HEK293 (cell line): ENCODE measurements around the gene ACAP2.

Experiments used
- CTCF ChIA-PET: fragments of 350-600 bp; formaldehyde crosslinking; extraction: SDS; loops from one replicate; lab custom pipeline; 2021; ENCODE audit warnings: antibody characterized with exemption; lab: Yijun Ruan, JAX
- POLR2A ChIA-PET: fragments of 300-600 bp; formaldehyde crosslinking; extraction: SDS; loops from one replicate; lab custom pipeline; 2020; ENCODE audit warnings: antibody characterized with exemption, inconsistent platforms; lab: Yijun Ruan, JAX
- H3K27ac ChIP-seq: fragments of 200-500 bp; sonication (Bioruptor generic); 2 replicates; pipeline ENCODE4 v1.5.1; 2014; ENCODE audit warnings: low read depth, low read length, control low read depth, inconsistent platforms; ENCODE audit errors: extremely low read depth
- H3K36me3 ChIP-seq, 2 experiments: fragments of 200-500 bp in 1 of 2; sonication (Bioruptor generic) in 1 of 2; 1 replicate in 1 of 2; 2 replicates in 1 of 2; pipeline ENCODE4 v1.5.1; 2014 to 2017; ENCODE audit warnings: inconsistent platforms in 2 of 2, low read length in 2 of 2; ENCODE audit not compliant: control insufficient read depth in 2 of 2, insufficient read depth in 1 of 2
- H3K4me1 ChIP-seq: fragments of 200-500 bp; sonication (Bioruptor generic); 2 replicates; pipeline ENCODE4 v1.5.1; 2014; ENCODE audit warnings: mild to moderate bottlenecking, low read length, inconsistent platforms; ENCODE audit not compliant: control insufficient read depth, insufficient read depth
- H3K4me3 ChIP-seq: 2 replicates; pipeline ENCODE4 v1.5.1; 2011; ENCODE audit warnings: low read depth, mild to moderate bottlenecking, control low read depth, low read length, moderate library complexity
- H3K9me3 ChIP-seq: fragments of 200-500 bp; sonication (Bioruptor generic); 2 replicates; pipeline ENCODE4 v1.5.1; 2014; ENCODE audit warnings: low read depth, low read length, inconsistent platforms; ENCODE audit not compliant: control insufficient read depth, insufficient read depth
- AEBP2 ChIP-seq: fragments of 450-650 bp; formaldehyde crosslinking; IDR thresholded peaks from 2 replicates; pipeline ENCODE4 v1.5.1; 2016; ENCODE audit warnings: missing biosample characterization, missing genetic modification characterization, borderline replicate concordance
- GLIS2 ChIP-seq: fragments of 450-650 bp; formaldehyde crosslinking; IDR thresholded peaks from 2 replicates; pipeline ENCODE4 v1.5.1; 2016; ENCODE audit warnings: missing biosample characterization, missing genetic modification characterization
- HOXC10 ChIP-seq: sonication (generic); formaldehyde crosslinking; IDR thresholded peaks from 2 replicates; pipeline ENCODE4 v1.8.1; 2023; ENCODE audit warnings: mild to moderate bottlenecking, missing genetic modification reagents
- OSR2 ChIP-seq: fragments of 450-650 bp; formaldehyde crosslinking; IDR thresholded peaks from 2 replicates; pipeline ENCODE4 v1.5.1; 2016; ENCODE audit warnings: missing biosample characterization, missing genetic modification characterization
- REPIN1 ChIP-seq: fragments of 450-650 bp; formaldehyde crosslinking; IDR thresholded peaks from 2 replicates; pipeline ENCODE4 v1.5.1; 2017; ENCODE audit warnings: missing biosample characterization, missing genetic modification characterization, low read depth
- TRIM28 ChIP-seq: IDR thresholded peaks from 2 replicates; pipeline ENCODE4 v1.6.1; 2011; ENCODE audit warnings: low read length, control low read depth, borderline replicate concordance
- ZBTB10 ChIP-seq: fragments of 450-650 bp; formaldehyde crosslinking; IDR thresholded peaks from 2 replicates; pipeline ENCODE4 v1.5.1; 2016; ENCODE audit warnings: missing biosample characterization, missing genetic modification characterization
- ZFHX2 ChIP-seq: fragments of 450-650 bp; formaldehyde crosslinking; conservative IDR thresholded peaks from 2 replicates; pipeline ENCODE4 v1.5.1; 2016; ENCODE audit warnings: missing biosample characterization, missing genetic modification characterization
- ZFP69B ChIP-seq: fragments of 450-650 bp; formaldehyde crosslinking; IDR thresholded peaks from 2 replicates; pipeline ENCODE4 v1.5.1; 2016; ENCODE audit warnings: missing biosample characterization, missing genetic modification characterization
- ZNF112 ChIP-seq: fragments of 450-650 bp; formaldehyde crosslinking; IDR thresholded peaks from 2 replicates; pipeline ENCODE4 v1.5.0; 2017; ENCODE audit warnings: missing biosample characterization, missing genetic modification characterization
- ZNF138 ChIP-seq: fragments of 450-650 bp; formaldehyde crosslinking; IDR thresholded peaks from 2 replicates; pipeline ENCODE4 v1.5.1; 2016; ENCODE audit warnings: missing biosample characterization, missing genetic modification characterization, borderline replicate concordance
- ZNF184 ChIP-seq: fragments of 450-650 bp; IDR thresholded peaks from 2 replicates; pipeline ENCODE4 v1.5.1; 2018; ENCODE audit warnings: missing biosample characterization, mild to moderate bottlenecking, missing genetic modification characterization
- ZNF221 ChIP-seq: fragments of 450-650 bp; formaldehyde crosslinking; IDR thresholded peaks from 2 replicates; pipeline ENCODE4 v1.5.1; 2017; ENCODE audit warnings: missing biosample characterization, missing genetic modification characterization, borderline replicate concordance
- ZNF280C ChIP-seq: fragments of 450-650 bp; formaldehyde crosslinking; IDR thresholded peaks from 2 replicates; pipeline ENCODE4 v1.5.1; 2016; ENCODE audit warnings: missing biosample characterization, missing genetic modification characterization
- ZNF292 ChIP-seq: fragments of 450-650 bp; formaldehyde crosslinking; IDR thresholded peaks from 2 replicates; pipeline ENCODE4 v1.5.1; 2016; ENCODE audit warnings: low read depth, missing biosample characterization, missing genetic modification characterization, borderline replicate concordance
- ZNF404 ChIP-seq: fragments of 450-650 bp; formaldehyde crosslinking; IDR thresholded peaks from 2 replicates; pipeline ENCODE4 v1.5.1; 2017; ENCODE audit warnings: missing biosample characterization, missing genetic modification characterization
- ZNF48 ChIP-seq: fragments of 450-650 bp; formaldehyde crosslinking; IDR thresholded peaks from 2 replicates; pipeline ENCODE4 v1.5.1; 2016; ENCODE audit warnings: missing biosample characterization, missing genetic modification characterization
- ZNF501 ChIP-seq: fragments of 450-650 bp; formaldehyde crosslinking; IDR thresholded peaks from 2 replicates; pipeline ENCODE4 v1.5.1; 2016; ENCODE audit warnings: missing biosample characterization, missing genetic modification characterization
- ZNF558 ChIP-seq: fragments of 450-650 bp; formaldehyde crosslinking; IDR thresholded peaks from 2 replicates; pipeline ENCODE4 v1.5.1; 2016; ENCODE audit warnings: missing biosample characterization, missing genetic modification characterization
- ZNF561 ChIP-seq: fragments of 450-650 bp; IDR thresholded peaks from 2 replicates; pipeline ENCODE4 v1.5.1; 2018; ENCODE audit warnings: missing biosample characterization, missing genetic modification characterization, borderline replicate concordance
- ZNF580 ChIP-seq: fragments of 450-650 bp; formaldehyde crosslinking; IDR thresholded peaks from 2 replicates; pipeline ENCODE4 v1.5.1; 2016; ENCODE audit warnings: missing biosample characterization, missing genetic modification characterization
- ZNF600 ChIP-seq: fragments of 450-650 bp; formaldehyde crosslinking; IDR thresholded peaks from 2 replicates; pipeline ENCODE4 v1.5.1; 2016; ENCODE audit warnings: missing biosample characterization, missing genetic modification characterization
- ZNF624 ChIP-seq: fragments of 450-650 bp; formaldehyde crosslinking; IDR thresholded peaks from 2 replicates; pipeline ENCODE4 v1.5.1; 2017; ENCODE audit warnings: missing biosample characterization, missing genetic modification characterization
- ZNF830 ChIP-seq: fragments of 450-650 bp; IDR thresholded peaks from 2 replicates; pipeline ENCODE4 v1.5.0; 2018; ENCODE audit warnings: missing biosample characterization, missing genetic modification characterization, low read depth, mild to moderate bottlenecking, moderate library complexity
- ZNF837 ChIP-seq: fragments of 450-650 bp; formaldehyde crosslinking; IDR thresholded peaks from 2 replicates; pipeline ENCODE4 v1.5.1; 2016; ENCODE audit warnings: missing biosample characterization, missing genetic modification characterization
- ZSCAN23 ChIP-seq: fragments of 450-650 bp; formaldehyde crosslinking; IDR thresholded peaks from 2 replicates; pipeline ENCODE4 v1.5.1; 2016; ENCODE audit warnings: missing biosample characterization, missing genetic modification characterization
- ZSCAN30 ChIP-seq: fragments of 450-650 bp; IDR thresholded peaks from 2 replicates; pipeline ENCODE4 v1.5.1; 2018; ENCODE audit warnings: missing biosample characterization, mild to moderate bottlenecking, missing genetic modification characterization, moderate library complexity

Gene ACAP2

GRCh38 chr3:195247086-195247862 is 195.5 kb downstream of the ACAP2 start (continued):
- TF ChIP-seq ZNF837 (tag by site-specific recombination) (no peak), ZSCAN30 (tag by site-specific recombination) (no peak), REPIN1 (tag by site-specific recombination) (no peak)

GRCh38 chr3:195246581-195246995 is 196.2 kb downstream of the ACAP2 start:
- Histone ChIP-seq H3K9me3 (no peaks in the 10 kb centered on the region), H3K4me1 (no peaks in the 10 kb centered on the region), H3K27ac (no peak overlapping the region), H3K36me3 (peaks cover 0 to 3% of the 10 kb centered on the region in 2 experiments; a peak in 1 of 3 replicates), H3K4me3 (no peak overlapping the region)
- ChIA-PET CTCF (no interaction called here), POLR2A (no interaction called here)
- no peak for TF ChIP-seq ZNF221
- no peak for TF ChIP-seq ZNF580 (tag by site-specific recombination)
- TF ChIP-seq ZNF404 (tag by site-specific recombination) = no peak
- no peak for TF ChIP-seq ZNF48 (tag by site-specific recombination)
- no peak for TF ChIP-seq ZFP69B (tag by site-specific recombination)
- TF ChIP-seq ZNF280C = no peak
- no peak for TF ChIP-seq ZBTB10 (tag by site-specific recombination)
- TF ChIP-seq ZFHX2 (tag by site-specific recombination) = no peak
- TF ChIP-seq HOXC10 (CRISPR knock-in tag) = no peak
- no peak for TF ChIP-seq AEBP2 (tag by site-specific recombination)
- TF ChIP-seq ZNF292 (tag by site-specific recombination) = no peak
- no peak for TF ChIP-seq TRIM28
- no peak for TF ChIP-seq ZNF138 (tag by site-specific recombination)

- ChIA-PET POLR2A (interaction anchor here (0.7 kb wide), 1 partner anchor 10 kb away, joined by 3 read pairs; no protein-coding TSS in a partner anchor), CTCF (no interaction called here)
- H3K9me3 ChIP-seq = no peaks in the 10 kb centered on the region
- no peak overlapping the region for H3K27ac ChIP-seq
- TF ChIP-seq ZNF558 (tag by site-specific recombination) = no peak
- no peak for TF ChIP-seq ZNF600 (tag by site-specific recombination)
- TF ChIP-seq GLIS2 (tag by site-specific recombination) = no peak
- TF ChIP-seq ZNF184 = no peak
- no peak for TF ChIP-seq ZNF624 (tag by site-specific recombination)
- no peak for TF ChIP-seq ZNF561 (tag by site-specific recombination)
- TF ChIP-seq ZNF112 (tag by site-specific recombination) = no peak
- TF ChIP-seq ZSCAN23 (tag by site-specific recombination) = no peak
- TF ChIP-seq ZNF830 (tag by site-specific recombination) = no peak
- no peak for TF ChIP-seq ZNF501
- TF ChIP-seq OSR2 (tag by site-specific recombination) = no peak
- TF ChIP-seq ZNF580 (tag by site-specific recombination) = no peak
- H3K36me3 ChIP-seq = peaks cover 0 to 3% of the 10 kb centered on the region in 2 experiments; a peak in 1 of 3 replicates
- no peak overlapping the region for H3K4me3 ChIP-seq
- H3K4me1 ChIP-seq = no peaks in the 10 kb centered on the region
Measured at GRCh38 chr3:195245531-195245951, 197.3 kb downstream of the ACAP2 start.
